Pancreas (tissue), 10 donors: ENCODE data around the gene MLLT10. TPM values are rescaled to one million over a fixed set of nuclear protein-coding genes. Genes with fewer than 3 reads are reported as not detected.

Source experiments
- ATAC-seq, 4 donors: fragments of 200-7000 bp; cut with Tn5 transposase; one replicate each; pipeline versions ENCODE4 v1.8.0 to v1.9.1; 2020; ENCODE audit warnings: mild to moderate bottlenecking in 4 of 4, moderate library complexity in 4 of 4
- DNase-seq, 6 donors: peaks; one replicate each; pipeline ENCODE4 v3.0.0-alpha.2; 2020
- FAIRE-seq: peaks from 2 replicates; lab custom pipeline; 2012; peaks lifted over from hg19 to GRCh38; lab: Jason Lieb, UNC
- H3K27ac ChIP-seq, 4 donors: fragments of 200-600 bp; sonication (generic); 1 replicate in 3 of 4; 2 replicates in 1 of 4; pipeline versions ENCODE4 v1.5.0 to v1.8.0; 2020
- H3K27me3 ChIP-seq, 4 donors: fragments of 200-600 bp; one replicate each; pipeline ENCODE4 v1.8.0; 2021
- H3K36me3 ChIP-seq, 3 donors: fragments of 200-600 bp; sonication (generic) in 1 of 3; one replicate each; pipeline versions ENCODE4 v1.5.0 to v1.8.0; 2020 to 2021
- H3K4me1 ChIP-seq, 3 donors: fragments of 200-600 bp; one replicate each; pipeline ENCODE4 v1.8.0; 2021
- H3K4me3 ChIP-seq, 4 donors: fragments of 200-600 bp; sonication (generic) in 2 of 4; one replicate each; pipeline versions ENCODE4 v1.5.0 to v1.8.0; 2020 to 2021
- H3K9me3 ChIP-seq, 4 donors: fragments of 200-600 bp; one replicate each; pipeline ENCODE4 v1.8.0; 2021
- CTCF ChIP-seq, 4 donors: fragments of 200-600 bp; sonication (generic) in 3 of 4; IDR thresholded peaks; one replicate each; pipeline versions ENCODE4 v1.5.0 to v1.8.0; 2021; ENCODE audit warnings: antibody characterized with exemption in 4 of 4
- WGBS, 2 donors: extraction: QIAGEN DNeasy Blood & Tissue Kit; methylation state at CpG; one replicate each; pipeline ENCODE4 v1.1.7; 2013; 5-methylcytosine and 5-hydroxymethylcytosine counted together
- intact Hi-C, 3 donors: fragments of 100-400 bp; cut with DNase I; formaldehyde crosslinking; loops; one replicate each; pipeline versions ENCODE4 v1.11.1 to v1.14.2; 2022
- polyA plus RNA-seq, 2 donors: library from polyadenylated mRNA; stranded (reverse); fragments of 200-250 nt; gene quantifications; one replicate each; pipeline ENCODE4 v1.2.3, GENCODE V29; 2013
- total RNA-seq, 6 donors: library from RNA; stranded (reverse); fragmentation: NEBNext Ultra II Directional in 4 of 6; extraction: Animal tissue kit (Norgen Biotek cat#: 25700) in 4 of 6; gene quantifications; one replicate each; pipeline versions ENCODE4 v1.2.1 to v1.2.4, GENCODE V29; 2021 to 2023
- donor health status: healthy with polysubstance abuse.
- donor health status: DM: no; HTN: no; CAD: no; lungs with moderate emphysema.
- donor health status: DM: no; HTN: no; CAD: no.
- donor health status: control.
- donor health status: control.
- donor health status: Bipolar disorder and iron deficiency.
- donor health status: DM: yes; HTN: yes; CAD: no.
- donor health status: DM: no; HTN: no; CAD: no.
- donor health status: DM: no; HTN: no; CAD: no.
- donor health status: DM: yes; HTN: yes; CAD: no.

MLLT10 gene
- total and polyA plus RNA-seq, 8 donors, result 10.7 to 25.1 (median 15.0) TPM

GRCh38 chr10:21693418-21693817 is 159.4 kb downstream of the MLLT10 start:
- intact Hi-C loops, result no loop called here
- FAIRE-seq, result no peak
- Histone ChIP-seq H3K36me3 (peaks cover 0 to 2% (median 0%) of the 10 kb centered on the region in 3 donors), H3K4me1 (no peaks in the 10 kb centered on the region), H3K27me3 (no peaks in the 10 kb centered on the region), H3K27ac (no peak overlapping the region), H3K9me3 (no peaks in the 10 kb centered on the region), H3K4me3 (no peak overlapping the region)
- ATAC-seq, result no peak
- DNase-seq, result no peak
- no peak for TF ChIP-seq CTCF (IDR thresholded peaks at IDR 0.05)
- 80% methylated on average over 5 of the region's 5 CpGs for WGBS, 2 donors

GRCh38 chr10:21694631-21695030 is 160.6 kb downstream of the MLLT10 start:
- intact Hi-C loops, result no loop called here
- Histone ChIP-seq H3K4me3 (no peak overlapping the region), H3K36me3 (peaks cover 0 to 2% (median 0%) of the 10 kb centered on the region in 3 donors), H3K9me3 (no peaks in the 10 kb centered on the region), H3K27me3 (no peaks in the 10 kb centered on the region), H3K4me1 (no peaks in the 10 kb centered on the region), H3K27ac (no peak overlapping the region)
- ATAC-seq, result no peak
- DNase-seq, result no peak
- no peak for FAIRE-seq
- 82 to 97% methylated on average over 3 of the region's 3 CpGs for WGBS, 2 donors
- no peak for TF ChIP-seq CTCF (IDR thresholded peaks at IDR 0.05)

- FAIRE-seq, result no peak
- H3K4me3 ChIP-seq, result no peak overlapping the region
- no peak overlapping the region for H3K27ac ChIP-seq
- no peaks in the 10 kb centered on the region for H3K4me1 ChIP-seq
- no peaks in the 10 kb centered on the region for H3K9me3 ChIP-seq
- no peak for ATAC-seq
- no peak for DNase-seq
- no peaks in the 10 kb centered on the region for H3K27me3 ChIP-seq
- intact Hi-C loops, result no loop called here
- H3K36me3 ChIP-seq, result no peaks in the 10 kb centered on the region
- no peak for TF ChIP-seq CTCF (IDR thresholded peaks at IDR 0.05)
These were observed 162.3 kb downstream of the MLLT10 start for GRCh38 chr10:21696302-21696701.

- Histone ChIP-seq H3K4me1 (no peaks in the 10 kb centered on the region), H3K27ac (no peak overlapping the region), H3K9me3 (no peaks in the 10 kb centered on the region), H3K36me3 (no peaks in the 10 kb centered on the region), H3K4me3 (no peak overlapping the region), H3K27me3 (no peaks in the 10 kb centered on the region)
- 97 to 99% methylated on average over 3 of the region's 3 CpGs for WGBS, 2 donors
- no peak for DNase-seq
- TF ChIP-seq CTCF (IDR thresholded peaks at IDR 0.05), result no peak
- intact Hi-C loops, result no loop called here
- no peak for FAIRE-seq
- ATAC-seq, result no peak
These were observed 165.5 kb downstream of the MLLT10 start for GRCh38 chr10:21699575-21699974.

- DNase-seq, result no peak
- TF ChIP-seq CTCF (IDR thresholded peaks at IDR 0.05), result no peak
- H3K36me3 ChIP-seq, result no peaks in the 10 kb centered on the region
- no peaks in the 10 kb centered on the region for H3K4me1 ChIP-seq
- no peaks in the 10 kb centered on the region for H3K27me3 ChIP-seq
- H3K4me3 ChIP-seq, result no peak overlapping the region
- H3K27ac ChIP-seq, result no peak overlapping the region
- H3K9me3 ChIP-seq, result no peaks in the 10 kb centered on the region
- intact Hi-C loops, result no loop called here
- FAIRE-seq, result no peak
- ATAC-seq, result no peak
- 98% methylated on average over 2 of the region's 2 CpGs for WGBS, 2 donors
These were observed 166.4 kb downstream of the MLLT10 start for GRCh38 chr10:21700474-21700873.
